ENCODE measurements around the gene DACT2.
"Not testable (repeated sequence)": the region's sequence is repeated elsewhere in the genome, so short reads cannot be mapped to it uniquely, and the experiment has no call there.

The DACT2 gene

DNA sequence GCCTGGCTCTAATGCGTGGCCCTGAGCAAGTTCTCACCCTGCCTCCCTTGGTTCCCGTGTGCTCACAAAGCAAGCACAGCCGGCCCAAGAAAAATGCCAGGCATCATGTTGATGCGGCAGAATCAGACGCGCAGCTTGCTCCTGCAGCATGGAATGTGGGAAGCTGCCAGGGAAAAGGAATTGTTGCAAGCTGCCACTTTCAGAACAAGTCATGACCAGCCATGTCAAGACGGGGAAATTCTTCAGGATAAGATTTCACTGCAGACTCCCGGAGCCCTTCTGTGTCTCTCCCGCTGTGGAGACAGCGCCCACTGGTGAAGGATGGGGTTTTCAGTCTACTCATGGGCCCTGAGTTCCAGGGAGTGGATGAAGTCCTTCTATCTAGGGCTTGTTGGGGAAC lies 4.6 kb downstream of the DACT2 start:
- DNase-seq (ENCODE audit: insufficient read length) (no peak), FAIRE-seq (no peak)
- TF ChIP-seq POLR2A (IDR thresholded peaks at IDR 0.05; ENCODE audit: low read depth, low read length) (no peak), POLR2AphosphoS5 (IDR thresholded peaks at IDR 0.05; ENCODE audit: low read depth, low read length) (no peak), TAF1 (IDR thresholded peaks at IDR 0.05; ENCODE audit: borderline replicate concordance, low read depth, low read length) (no peak)

DNA sequence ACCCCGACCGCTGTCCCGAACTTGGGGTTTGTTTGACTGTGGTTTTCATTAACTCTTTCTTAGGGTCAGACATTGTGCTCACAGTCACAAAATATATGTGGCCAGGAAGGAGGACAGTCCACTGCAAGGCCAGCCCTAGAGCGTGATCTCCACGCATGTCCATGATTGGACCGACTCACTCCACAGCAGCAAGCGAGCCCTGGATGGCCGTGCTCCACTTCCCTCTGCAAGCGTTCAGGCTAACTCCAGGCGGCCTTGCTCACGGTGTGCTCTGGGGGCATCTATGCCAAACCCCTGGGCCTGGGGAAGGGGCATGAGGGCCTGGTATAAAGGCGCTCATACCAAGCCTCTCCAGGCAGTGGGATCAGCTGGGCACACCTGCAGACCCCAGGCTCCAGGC lies 5.6 kb downstream of the DACT2 start:
- FAIRE-seq (no peak), DNase-seq (ENCODE audit: insufficient read length) (no peak)
- TF ChIP-seq TAF1 (IDR thresholded peaks at IDR 0.05; ENCODE audit: borderline replicate concordance, low read depth, low read length) (no peak), POLR2A (IDR thresholded peaks at IDR 0.05; ENCODE audit: low read depth, low read length) (no peak), POLR2AphosphoS5 (IDR thresholded peaks at IDR 0.05; ENCODE audit: low read depth, low read length) (no peak)

DNA sequence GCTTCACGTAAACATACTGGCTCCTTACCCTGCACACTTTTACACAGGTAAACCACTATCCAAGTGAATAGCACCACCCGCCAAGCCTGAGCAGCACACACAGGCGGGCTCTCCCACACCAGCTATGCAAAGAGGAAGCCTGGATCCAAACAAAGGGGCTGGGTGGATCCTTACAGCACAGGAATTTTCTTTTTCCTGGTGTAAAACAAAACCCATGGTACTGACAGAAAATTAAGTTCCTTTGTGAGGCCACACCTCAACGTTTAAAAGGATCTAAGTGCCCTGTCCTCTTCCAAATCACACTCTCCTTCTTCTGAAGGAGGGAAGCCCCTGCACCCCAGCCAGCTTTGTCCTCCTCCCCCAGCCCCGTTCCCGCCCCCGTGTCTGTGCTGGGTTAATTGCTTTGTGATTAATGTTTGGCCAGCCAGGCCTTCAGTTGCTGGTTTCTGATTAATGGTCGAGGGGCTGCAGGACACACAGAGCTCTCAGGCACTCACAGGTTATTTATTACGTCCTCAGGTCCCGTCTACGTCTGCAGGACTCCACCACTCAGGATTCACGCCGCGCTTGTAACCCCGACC lies 6.1 kb downstream of the DACT2 start:
- DNase-seq (ENCODE audit: insufficient read length) (no peak), FAIRE-seq (no peak)
- TF ChIP-seq POLR2AphosphoS5 (IDR thresholded peaks at IDR 0.05; ENCODE audit: low read depth, low read length) (no peak), TAF1 (IDR thresholded peaks at IDR 0.05; ENCODE audit: borderline replicate concordance, low read depth, low read length) (no peak), POLR2A (IDR thresholded peaks at IDR 0.05; ENCODE audit: low read depth, low read length) (no peak)

DNA sequence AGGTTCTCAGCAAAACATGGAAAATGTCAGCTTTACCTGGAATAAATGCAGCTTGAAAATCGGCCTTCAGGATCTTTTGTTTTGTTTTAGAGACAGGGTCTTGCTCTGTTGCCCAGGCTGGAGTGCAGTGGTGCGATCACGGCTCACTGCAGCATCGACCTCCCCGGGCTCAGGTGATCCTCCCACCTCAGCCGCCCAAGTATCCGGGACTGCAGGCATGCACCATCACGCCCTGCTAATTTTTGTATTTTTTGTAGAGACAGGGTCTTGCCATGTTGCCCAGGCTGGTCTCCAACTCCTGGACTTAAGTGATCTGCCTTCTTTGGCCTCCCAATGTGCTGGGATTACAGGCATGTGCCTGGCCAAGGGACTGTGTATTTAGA lies 7.5 kb downstream of the DACT2 start:
- not testable (repeated sequence) for FAIRE-seq; DNase-seq (ENCODE audit: insufficient read length)

DNA sequence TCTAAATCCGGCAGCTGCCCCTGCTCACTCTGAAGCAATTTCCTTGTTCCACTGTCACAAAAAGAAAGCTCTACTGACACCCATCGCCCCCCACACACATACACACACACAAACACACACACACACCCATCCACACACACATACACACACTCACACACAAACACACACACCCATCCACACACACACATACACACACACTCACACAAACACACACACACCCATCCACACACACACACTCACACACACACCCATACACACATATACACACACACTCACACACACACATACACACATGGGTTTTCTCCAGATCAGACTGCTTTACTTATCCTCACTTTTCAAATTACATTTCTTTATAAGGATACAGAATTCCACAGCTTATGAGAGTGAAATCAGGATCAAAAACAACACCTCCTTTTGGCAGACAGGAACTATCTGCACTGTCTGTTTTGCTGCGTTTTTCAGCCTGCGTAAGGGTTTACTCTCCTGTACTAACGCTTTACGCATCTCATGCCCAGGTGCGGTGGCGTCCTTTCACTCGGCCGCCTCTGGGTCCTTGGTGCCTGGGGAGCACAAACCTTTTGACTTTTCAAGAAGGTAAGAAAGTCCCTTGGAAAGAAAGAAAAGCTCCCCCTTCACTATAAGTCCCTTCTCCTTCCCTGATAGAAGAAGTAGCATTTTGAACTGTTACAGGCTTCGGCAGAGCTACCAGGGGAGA lies 8.0 kb downstream of the DACT2 start:
- FAIRE-seq (no peak), DNase-seq (ENCODE audit: insufficient read length) (no peak)
- TF ChIP-seq POLR2A (IDR thresholded peaks at IDR 0.05; ENCODE audit: low read depth, low read length) (no peak), TAF1 (IDR thresholded peaks at IDR 0.05; ENCODE audit: borderline replicate concordance, low read depth, low read length) (no peak), POLR2AphosphoS5 (IDR thresholded peaks at IDR 0.05; ENCODE audit: low read depth, low read length) (no peak)

DNA sequence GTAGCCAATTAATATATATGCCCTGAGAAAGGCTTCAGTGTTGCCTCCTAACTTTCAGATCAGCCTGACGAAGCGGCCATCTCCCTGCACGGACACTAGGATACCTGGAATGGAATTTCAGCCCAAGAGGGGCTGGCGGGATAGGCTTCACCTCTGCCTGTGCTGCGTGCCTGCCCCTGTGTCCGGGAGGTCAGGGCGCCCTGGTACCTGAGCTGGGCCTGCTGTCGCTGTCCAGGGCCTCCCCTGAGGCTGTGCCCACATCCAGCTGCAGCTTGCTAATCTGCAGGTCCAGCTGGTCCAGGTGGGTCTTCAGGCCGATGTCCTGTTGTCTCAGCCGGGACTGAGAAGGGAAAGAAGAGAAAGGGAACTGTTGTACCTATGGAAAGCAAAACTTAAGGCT lies 8.6 kb downstream of the DACT2 start:
- FAIRE-seq (no peak), DNase-seq (ENCODE audit: insufficient read length) (no peak)
- TF ChIP-seq POLR2AphosphoS5 (IDR thresholded peaks at IDR 0.05; ENCODE audit: low read depth, low read length) (no peak), POLR2A (IDR thresholded peaks at IDR 0.05; ENCODE audit: low read depth, low read length) (no peak), TAF1 (IDR thresholded peaks at IDR 0.05; ENCODE audit: borderline replicate concordance, low read depth, low read length) (no peak)

DNA sequence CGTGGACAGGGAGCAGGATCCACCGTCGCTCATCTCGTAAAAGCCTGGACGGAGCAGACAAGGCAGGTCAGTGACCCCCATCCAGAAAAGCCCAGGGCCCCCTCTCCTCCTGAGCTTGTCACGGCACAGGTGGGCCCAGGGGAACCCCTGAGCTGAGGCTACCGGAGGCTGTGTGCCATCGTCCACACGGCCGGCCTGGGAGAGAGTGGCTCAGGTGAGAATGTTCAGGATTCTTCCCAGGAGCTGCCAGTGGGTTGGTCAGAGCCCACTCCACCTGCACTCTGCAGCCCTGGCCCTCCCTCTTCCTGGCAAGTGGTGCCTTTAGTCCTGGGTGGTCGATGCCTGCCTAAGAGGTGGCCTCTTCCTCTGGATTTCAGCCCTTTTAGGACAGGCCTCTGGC lies 9.2 kb downstream of the DACT2 start:
- no peak for FAIRE-seq
- TF ChIP-seq POLR2A (IDR thresholded peaks at IDR 0.05; ENCODE audit: low read depth, low read length) (no peak), POLR2AphosphoS5 (IDR thresholded peaks at IDR 0.05; ENCODE audit: low read depth, low read length) (no peak), TAF1 (IDR thresholded peaks at IDR 0.05; ENCODE audit: borderline replicate concordance, low read depth, low read length) (no peak)
- no peak for DNase-seq (ENCODE audit: insufficient read length)

DNA sequence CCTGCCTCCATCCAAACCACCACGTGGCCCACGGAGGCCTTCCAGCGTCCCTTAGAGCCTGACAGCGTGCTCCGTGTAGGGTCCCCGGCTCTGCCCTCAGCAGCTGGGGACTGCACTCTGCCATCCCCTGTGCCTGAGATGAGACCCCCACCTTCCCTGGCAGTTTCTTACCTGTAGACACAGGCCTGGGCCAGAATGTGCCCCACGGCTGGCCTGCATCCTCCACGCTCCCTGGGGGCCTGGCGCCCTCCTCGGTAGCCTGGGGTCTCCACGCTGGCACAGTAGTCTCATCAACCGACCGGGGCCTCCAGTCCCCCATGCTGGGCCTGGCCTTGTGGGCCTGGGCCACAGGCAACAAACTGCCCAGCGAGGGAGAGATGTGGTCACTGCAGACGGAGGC lies 9.6 kb downstream of the DACT2 start:
- no peak for FAIRE-seq
- TF ChIP-seq POLR2AphosphoS5 (IDR thresholded peaks at IDR 0.05; ENCODE audit: low read depth, low read length) (no peak), POLR2A (IDR thresholded peaks at IDR 0.05; ENCODE audit: low read depth, low read length) (no peak), TAF1 (IDR thresholded peaks at IDR 0.05; ENCODE audit: borderline replicate concordance, low read depth, low read length) (no peak)

DNA sequence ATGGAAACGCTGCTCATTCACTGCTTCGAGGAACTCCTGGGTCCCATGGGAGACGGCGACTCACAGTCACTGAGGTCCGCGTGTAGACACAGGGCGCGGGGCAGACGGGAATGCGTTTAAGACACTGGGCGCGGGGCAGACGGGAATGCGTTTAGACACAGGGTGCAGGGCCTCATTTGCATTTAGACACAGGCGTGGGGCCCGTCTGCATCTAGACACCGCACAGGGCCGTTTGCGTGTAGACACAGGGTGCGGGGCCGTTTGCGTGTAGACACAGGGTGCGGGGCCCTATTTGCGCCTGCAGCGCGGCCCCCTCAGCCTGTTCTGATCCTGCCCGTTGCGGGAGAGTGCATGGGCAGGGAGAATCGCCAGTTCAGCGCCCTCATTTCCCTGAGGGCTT lies 10.4 kb downstream of the DACT2 start:
- TF ChIP-seq POLR2AphosphoS5 (IDR thresholded peaks at IDR 0.05; ENCODE audit: low read depth, low read length) (no peak), POLR2A (IDR thresholded peaks at IDR 0.05; ENCODE audit: low read depth, low read length) (no peak), TAF1 (IDR thresholded peaks at IDR 0.05; ENCODE audit: borderline replicate concordance, low read depth, low read length) (no peak)
- no peak for DNase-seq (ENCODE audit: insufficient read length)
- no peak for FAIRE-seq

More for the DNA sequence above, 9.6 kb downstream of the DACT2 start:
- DNase-seq (ENCODE audit: insufficient read length), result no peak

DNA sequence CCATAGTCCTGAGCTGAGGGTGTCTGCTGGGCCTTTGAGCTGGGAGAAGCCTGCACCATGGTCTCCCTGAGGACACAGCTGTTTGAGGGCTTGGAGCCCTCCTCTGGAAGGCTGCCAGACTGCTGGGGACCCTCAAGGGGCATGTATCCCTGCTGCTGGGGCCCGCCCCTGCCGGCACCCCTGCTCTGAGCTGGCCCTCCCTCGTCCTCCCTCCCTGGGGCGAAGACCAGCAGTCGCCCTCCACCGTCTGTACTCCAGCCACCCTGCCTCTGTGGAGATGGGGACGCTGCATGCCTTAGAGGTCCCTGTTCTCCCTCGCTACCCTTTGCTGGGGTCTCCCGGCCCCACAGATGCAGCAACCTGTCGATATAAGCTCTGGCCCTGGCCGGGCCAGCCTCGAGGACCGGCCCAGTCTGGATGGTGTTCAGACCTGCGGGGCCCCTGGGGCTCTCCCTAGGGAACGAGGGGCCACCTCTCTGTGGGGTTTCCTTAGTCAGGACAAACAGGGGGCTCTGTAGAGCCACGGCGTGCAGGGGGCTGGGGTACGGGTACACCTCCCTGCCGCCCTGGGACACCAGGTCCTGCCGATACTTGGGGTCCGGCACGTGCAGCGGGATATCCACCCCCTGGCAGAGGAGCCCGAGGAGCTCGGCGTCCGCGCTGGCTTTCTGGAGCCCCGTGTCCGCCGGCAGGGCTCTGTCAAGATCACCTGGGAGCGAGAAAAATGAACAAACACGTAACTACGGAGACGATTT lies 11.0 kb downstream of the DACT2 start:
- FAIRE-seq (no peak), DNase-seq (ENCODE audit: insufficient read length) (no peak)
- no peak for TF ChIP-seq POLR2AphosphoS5 (IDR thresholded peaks at IDR 0.05; ENCODE audit: low read depth, low read length)
- no peak for TF ChIP-seq TAF1 (IDR thresholded peaks at IDR 0.05; ENCODE audit: borderline replicate concordance, low read depth, low read length)
- no peak for TF ChIP-seq POLR2A (IDR thresholded peaks at IDR 0.05; ENCODE audit: low read depth, low read length)

DNA sequence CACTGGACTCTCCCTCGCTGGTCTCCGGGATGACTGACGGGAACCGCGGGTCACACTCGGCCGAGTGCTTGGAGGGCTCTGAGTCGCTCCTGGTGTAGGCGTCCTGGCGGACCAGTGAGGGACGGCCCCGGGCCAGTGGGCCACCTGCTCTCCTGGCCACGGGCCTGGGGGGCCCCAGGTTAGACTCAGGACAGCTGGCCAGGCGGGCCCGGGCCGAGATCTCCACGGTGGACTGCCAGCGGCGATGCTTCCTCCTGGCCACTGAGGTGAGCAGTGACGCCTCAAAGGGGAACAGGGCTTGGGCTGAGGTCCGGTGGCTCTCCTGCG lies 11.9 kb downstream of the DACT2 start:
- DNase-seq (ENCODE audit: insufficient read length), result no peak
- TF ChIP-seq TAF1 (IDR thresholded peaks at IDR 0.05; ENCODE audit: borderline replicate concordance, low read depth, low read length) (no peak), POLR2AphosphoS5 (IDR thresholded peaks at IDR 0.05; ENCODE audit: low read depth, low read length) (no peak), POLR2A (IDR thresholded peaks at IDR 0.05; ENCODE audit: low read depth, low read length) (no peak)
- FAIRE-seq, result no peak
